ENCODE results near the gene TMEM52B.
"Not testable (repeated sequence)": the region's sequence is repeated elsewhere in the genome, so short reads cannot be mapped to it uniquely, and the experiment has no call there.

The TMEM52B gene

GRCh38 chr12:10223208-10223607, 44.4 kb downstream of the TMEM52B start:
- Histone ChIP-seq H3K9ac (no peak overlapping the region), H3K4me1 (peaks cover 10% of the 10 kb centered on the region), H2AFZ (no peak overlapping the region), H3K27me3 (ENCODE audit: control insufficient read depth, insufficient read depth, low read length) (no peaks in the 10 kb centered on the region), H3K9me3 (ENCODE audit: control insufficient read depth, low read length) (no peaks in the 10 kb centered on the region), H3K79me2 (no peaks in the 10 kb centered on the region), H3K4me2 (ENCODE audit: low read length) (no peak overlapping the region), H3K4me3 (ENCODE audit: low read depth, low read length) (no peak overlapping the region), H3K36me3 (ENCODE audit: control insufficient read depth, insufficient read depth, low read length) (no peaks in the 10 kb centered on the region), H3K27ac (no peak overlapping the region)
- TF ChIP-seq CTCF (IDR thresholded peaks at IDR 0.05), result no peak

- H3K27ac ChIP-seq; H3K79me2 ChIP-seq; H3K27me3 ChIP-seq (ENCODE audit: control insufficient read depth, insufficient read depth, low read length); H3K9ac ChIP-seq; H3K4me3 ChIP-seq (ENCODE audit: low read depth, low read length); H3K36me3 ChIP-seq (ENCODE audit: control insufficient read depth, insufficient read depth, low read length); H3K4me1 ChIP-seq; H2AFZ ChIP-seq; H3K4me2 ChIP-seq (ENCODE audit: low read length); H3K9me3 ChIP-seq (ENCODE audit: control insufficient read depth, low read length): not testable (repeated sequence)
Measured at GRCh38 chr12:10225426-10225825, 46.6 kb downstream of the TMEM52B start.

GRCh38 chr12:10226086-10226485, 47.3 kb downstream of the TMEM52B start:
- Histone ChIP-seq H3K9ac (no peak overlapping the region), H3K4me1 (no peaks in the 10 kb centered on the region), H3K27ac (no peak overlapping the region), H2AFZ (no peak overlapping the region), H3K36me3 (ENCODE audit: control insufficient read depth, insufficient read depth, low read length) (no peaks in the 10 kb centered on the region), H3K79me2 (no peaks in the 10 kb centered on the region), H3K4me3 (ENCODE audit: low read depth, low read length) (no peak overlapping the region), H3K9me3 (ENCODE audit: control insufficient read depth, low read length) (no peaks in the 10 kb centered on the region), H3K27me3 (ENCODE audit: control insufficient read depth, insufficient read depth, low read length) (no peaks in the 10 kb centered on the region), H3K4me2 (ENCODE audit: low read length) (no peak overlapping the region)
- TF ChIP-seq CTCF (IDR thresholded peaks at IDR 0.05), result no peak

- no peak overlapping the region for H3K4me2 ChIP-seq (ENCODE audit: low read length)
- H3K27ac ChIP-seq, result no peak overlapping the region
- no peaks in the 10 kb centered on the region for H3K36me3 ChIP-seq (ENCODE audit: control insufficient read depth, insufficient read depth, low read length)
- no peaks in the 10 kb centered on the region for H3K9me3 ChIP-seq (ENCODE audit: control insufficient read depth, low read length)
- TF ChIP-seq CTCF (IDR thresholded peaks at IDR 0.05), result no peak
- no peaks in the 10 kb centered on the region for H3K27me3 ChIP-seq (ENCODE audit: control insufficient read depth, insufficient read depth, low read length)
- no peaks in the 10 kb centered on the region for H3K4me1 ChIP-seq
- H3K4me3 ChIP-seq (ENCODE audit: low read depth, low read length), result no peak overlapping the region
- H3K9ac ChIP-seq, result no peak overlapping the region
- no peak overlapping the region for H2AFZ ChIP-seq
- no peaks in the 10 kb centered on the region for H3K79me2 ChIP-seq
Measured at GRCh38 chr12:10226731-10227130, 47.9 kb downstream of the TMEM52B start.

GRCh38 chr12:10227648-10228047, 48.8 kb downstream of the TMEM52B start:
- Histone ChIP-seq H3K4me2 (ENCODE audit: low read length) (no peak overlapping the region), H3K79me2 (no peaks in the 10 kb centered on the region), H3K27me3 (ENCODE audit: control insufficient read depth, insufficient read depth, low read length) (no peaks in the 10 kb centered on the region), H3K9ac (no peak overlapping the region), H3K4me1 (no peaks in the 10 kb centered on the region), H2AFZ (no peak overlapping the region), H3K4me3 (ENCODE audit: low read depth, low read length) (no peak overlapping the region), H3K9me3 (ENCODE audit: control insufficient read depth, low read length) (no peaks in the 10 kb centered on the region), H3K36me3 (ENCODE audit: control insufficient read depth, insufficient read depth, low read length) (no peaks in the 10 kb centered on the region), H3K27ac (no peak overlapping the region)
- TF ChIP-seq CTCF (IDR thresholded peaks at IDR 0.05), result no peak
